Spleen (tissue), 7 donors: ENCODE data around the gene LRMDA.

Experiments used
- CTCF ChIP-seq, 11 experiments: fragments of 200-600 bp in 7 of 11; fragments of 450-650 bp in 4 of 11; sonication (generic) in 4 of 11; IDR thresholded peaks in 8 of 11; conservative IDR thresholded peaks in 3 of 11; 1 replicate in 7 of 11; 2 replicates in 4 of 11; pipeline versions ENCODE4 v1.4.0 to v1.8.0; 2016 to 2021; ENCODE audit warnings: antibody characterized with exemption in 11 of 11, inconsistent platforms in 4 of 11, mild to moderate bottlenecking in 1 of 11
- POLR2A ChIP-seq, 3 donors: fragments of 450-650 bp; IDR thresholded peaks; one replicate each; pipeline ENCODE4 v1.5.1; 2017; ENCODE audit warnings: antibody characterized with exemption in 3 of 3, mild to moderate bottlenecking in 1 of 3
- donor health status: DM: no; HTN: no; CAD: no; lungs with moderate emphysema.
- donor health status: DM: no; HTN: no; CAD: no.
- donor health status: DM: no; HTN: no; CAD: no.

- TF ChIP-seq CTCF (IDR thresholded peaks at IDR 0.05 in 8 of 11, conservative IDR thresholded peaks at IDR 0.05 in 3 of 11) (no peak), POLR2A (IDR thresholded peaks at IDR 0.05) (no peak)
Measured at GRCh38 chr10:75688506-75689300, 257.3 kb downstream of the LRMDA start.
